SK-N-SH (cell line): ENCODE data around the gene TTC22.

Experiments used
- CTCF ChIP-seq: fragments of 200-600 bp; sonication (generic); IDR thresholded peaks from 2 replicates; pipeline ENCODE4 v1.6.1; 2017; ENCODE audit warnings: antibody characterized with exemption, mild to moderate bottlenecking, moderate library complexity
- EP300 ChIP-seq, 2 experiments: IDR thresholded peaks; 2 replicates each; pipeline versions ENCODE4 v1.4.0 to v1.6.1; 2012; ENCODE audit warnings: borderline replicate concordance in 1 of 2, low read depth in 1 of 2, low read length in 1 of 2
- NFIC ChIP-seq: IDR thresholded peaks from 2 replicates; pipeline ENCODE4 v1.4.0; 2012; ENCODE audit warnings: borderline replicate concordance
- POLR2AphosphoS5 ChIP-seq: IDR thresholded peaks from 2 replicates; pipeline ENCODE4 v1.6.1; 2012; ENCODE audit warnings: low read depth, low read length
- RXRA ChIP-seq: IDR thresholded peaks from 2 replicates; pipeline ENCODE4 v1.4.0; 2012; ENCODE audit warnings: low read depth, mild to moderate bottlenecking, borderline replicate concordance
- SIN3A ChIP-seq: IDR thresholded peaks from 2 replicates; pipeline ENCODE4 v1.6.1; 2012; ENCODE audit warnings: low read depth, mild to moderate bottlenecking, low read length, moderate library complexity, borderline replicate concordance
- TF ChIP-seq, protein P1 (sequence below): fragments of 150-350 bp; IDR thresholded peaks from 2 replicates; pipeline ENCODE4 v1.6.1; 2017; ENCODE audit warnings: antibody characterized with exemption, low read length, low read depth, borderline replicate concordance

DNA sequence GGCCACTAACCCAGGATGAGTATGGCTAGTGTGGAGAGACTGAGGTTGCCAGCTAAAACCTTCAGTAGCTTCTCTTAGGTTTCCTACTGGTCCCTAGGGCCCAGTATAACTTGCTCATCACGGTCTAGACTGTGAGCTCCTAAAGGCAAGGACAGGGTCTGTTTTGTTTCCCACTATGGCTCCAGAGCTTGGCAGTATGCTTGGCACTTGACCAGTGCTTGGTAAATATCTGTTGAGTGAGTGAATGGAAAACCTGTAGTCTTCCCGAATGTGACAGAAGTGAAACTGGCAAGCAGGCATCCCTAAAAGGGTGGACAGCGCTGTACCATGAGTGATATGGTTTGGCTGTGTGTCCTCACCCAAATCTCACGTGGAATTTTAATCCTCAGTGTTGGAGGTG is 23.7 kb downstream of the TTC22 start:
- TF ChIP-seq CTCF: no peak
- TF ChIP-seq POLR2AphosphoS5: no peak
- no peak for TF ChIP-seq RXRA
- TF ChIP-seq, protein P1, sequence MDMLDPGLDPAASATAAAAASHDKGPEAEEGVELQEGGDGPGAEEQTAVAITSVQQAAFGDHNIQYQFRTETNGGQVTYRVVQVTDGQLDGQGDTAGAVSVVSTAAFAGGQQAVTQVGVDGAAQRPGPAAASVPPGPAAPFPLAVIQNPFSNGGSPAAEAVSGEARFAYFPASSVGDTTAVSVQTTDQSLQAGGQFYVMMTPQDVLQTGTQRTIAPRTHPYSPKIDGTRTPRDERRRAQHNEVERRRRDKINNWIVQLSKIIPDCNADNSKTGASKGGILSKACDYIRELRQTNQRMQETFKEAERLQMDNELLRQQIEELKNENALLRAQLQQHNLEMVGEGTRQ: no peak
- TF ChIP-seq SIN3A: no peak
- no peak for TF ChIP-seq NFIC
- no peak for TF ChIP-seq EP300 (IDR thresholded peaks at IDR 0.05; ENCODE audit: borderline replicate concordance in 1 of 2, low read depth in 1 of 2, low read length in 1 of 2)
